HepG2 (cell line): ENCODE data around the gene RASSF8. TPM values are rescaled to one million over a fixed set of nuclear protein-coding genes. Genes with fewer than 3 reads are reported as not detected.

Experiments used
- ATAC-seq: fragments of 200-7000 bp; cut with Tn5 transposase; 3 replicates; pipeline ENCODE4 v1.9.1; 2020; ENCODE audit warnings: mild to moderate bottlenecking, moderate library complexity
- BruUV-seq: library from RNA; stranded (reverse); fragments of 400-500 nt; replicated peaks from 2 replicates; lab custom pipeline; 2021; lab: Mats Ljungman, UMichigan
- CTCF ChIA-PET: fragments of 300-600 bp; formaldehyde crosslinking; extraction: SDS; loops from one replicate; lab custom pipeline; 2021; ENCODE audit warnings: low total read pairs, inconsistent platforms, low intra/inter-chr PET ratio; lab: Yijun Ruan, JAX
- POLR2A ChIA-PET: fragments of 350-600 bp; sonication (Branson Sonifier 250); formaldehyde crosslinking; loops from one replicate; lab custom pipeline; 2020; ENCODE audit warnings: antibody characterized with exemption, inconsistent platforms; lab: Yijun Ruan, JAX
- DNase-seq: peaks from one replicate; pipeline ENCODE4 v3.0.0-alpha.2; 2015; ENCODE audit warnings: low spot score
- FAIRE-seq: peaks from 3 replicates; lab custom pipeline; 2011; peaks lifted over from hg19 to GRCh38; lab: Jason Lieb, UNC
- H2AFZ ChIP-seq: one replicate; pipeline ENCODE4 v1.6.1; 2011; ENCODE audit warnings: low read length, inconsistent platforms
- H3K27ac ChIP-seq: fragments of 300-600 bp; 3 replicates; pipeline ENCODE4 v1.8.0; 2011; ENCODE audit warnings: mixed run types, mild to moderate bottlenecking, mixed read lengths, low read length, inconsistent platforms; ENCODE audit not compliant: insufficient read depth; ENCODE audit errors: extremely low read length
- H3K27me3 ChIP-seq, 2 experiments: fragments of 200-600 bp in 1 of 2; 2 replicates in 1 of 2; 3 replicates in 1 of 2; pipeline versions ENCODE4 v1.6.0 to v1.8.0; 2011; ENCODE audit warnings: low read length in 2 of 2, mild to moderate bottlenecking in 2 of 2, moderate library complexity in 2 of 2, inconsistent platforms in 1 of 2; ENCODE audit not compliant: insufficient read depth in 2 of 2, control insufficient read depth in 1 of 2
- H3K36me3 ChIP-seq, 2 experiments: fragments of 200-600 bp in 1 of 2; replicated peaks in 1 of 2; 2 replicates in 1 of 2; 3 replicates in 1 of 2; pipeline versions ENCODE4 v1.5.1 to v1.8.0; 2011; ENCODE audit warnings: low read length in 2 of 2, inconsistent platforms in 1 of 2; ENCODE audit not compliant: insufficient read depth in 2 of 2, control insufficient read depth in 1 of 2
- H3K4me1 ChIP-seq: 2 replicates; pipeline ENCODE4 v1.5.1; 2012; ENCODE audit warnings: low read length, inconsistent platforms; ENCODE audit not compliant: insufficient read depth
- H3K4me2 ChIP-seq: 2 replicates; pipeline ENCODE4 v1.6.0; 2011; ENCODE audit warnings: low read depth, low read length, inconsistent platforms
- H3K4me3 ChIP-seq, 3 experiments: fragments of 200-600 bp in 1 of 3; sonication (generic), shearing (Covaris generic) in 1 of 3; replicated peaks in 1 of 3; 2 replicates each; pipeline ENCODE4 v1.5.1; 2011 to 2016; ENCODE audit warnings: low read length in 3 of 3, inconsistent platforms in 2 of 3, low read depth in 2 of 3, mild to moderate bottlenecking in 2 of 3, control low read depth in 1 of 3, mixed read lengths in 1 of 3; ENCODE audit not compliant: insufficient read depth in 1 of 3
- H3K79me2 ChIP-seq: one replicate; pipeline ENCODE4 v1.6.1; 2011; ENCODE audit warnings: low read length, inconsistent platforms; ENCODE audit not compliant: insufficient read depth
- H3K9ac ChIP-seq: 2 replicates; pipeline ENCODE4 v1.6.0; 2011; ENCODE audit warnings: mild to moderate bottlenecking, low read depth, low read length, inconsistent platforms; ENCODE audit not compliant: insufficient read depth
- H3K9me3 ChIP-seq: 2 replicates; pipeline ENCODE4 v1.5.1; 2012; ENCODE audit warnings: mild to moderate bottlenecking, low read length
- H4K20me1 ChIP-seq: 2 replicates; pipeline ENCODE4 v1.6.0; 2011; ENCODE audit warnings: inconsistent platforms, mild to moderate bottlenecking, low read length, moderate library complexity; ENCODE audit not compliant: insufficient read depth
- CBX1 ChIP-seq: IDR thresholded peaks from one replicate; pipeline ENCODE4 v1.6.1; 2016; ENCODE audit warnings: antibody characterized with exemption, low read depth
- CBX5 ChIP-seq: sonication (generic); formaldehyde crosslinking; IDR thresholded peaks from 2 replicates; pipeline ENCODE4 v1.4.0; 2020; ENCODE audit warnings: missing genetic modification reagents, borderline replicate concordance
- HNRNPH1 ChIP-seq: fragments of 200-400 bp; formaldehyde crosslinking; optimal IDR thresholded peaks from 2 replicates; pipeline ENCODE3; 2017; ENCODE audit warnings: mild to moderate bottlenecking, low read depth, low read length
- MEIS2 ChIP-seq: sonication (generic); formaldehyde crosslinking; IDR thresholded peaks from 2 replicates; pipeline ENCODE4 v1.9.0; 2021; ENCODE audit warnings: mild to moderate bottlenecking, missing genetic modification reagents
- SMAD1 ChIP-seq: sonication (generic); formaldehyde crosslinking; IDR thresholded peaks from 2 replicates; pipeline ENCODE4 v1.4.0; 2020; ENCODE audit warnings: missing genetic modification reagents, low read depth, mild to moderate bottlenecking, borderline replicate concordance
- STAT5B ChIP-seq: sonication (generic); formaldehyde crosslinking; IDR thresholded peaks from 2 replicates; pipeline ENCODE4 v1.4.0; 2020; ENCODE audit warnings: missing genetic modification reagents
- TOE1 ChIP-seq: sonication (generic); formaldehyde crosslinking; IDR thresholded peaks from 2 replicates; pipeline ENCODE4 v1.4.0; 2020; ENCODE audit warnings: mild to moderate bottlenecking, missing genetic modification reagents
- ZSCAN29 ChIP-seq: sonication (generic); formaldehyde crosslinking; conservative IDR thresholded peaks from 2 replicates; pipeline ENCODE4 v1.4.0; 2020; ENCODE audit warnings: mild to moderate bottlenecking, missing genetic modification reagents
- WGBS: methylation state at CpG from one replicate; pipeline ENCODE4 v1.1.6; 2017; ENCODE audit warnings: low lambda C conversion rate; 5-methylcytosine and 5-hydroxymethylcytosine counted together
- in situ Hi-C: cut with HindIII; loops from 2 replicates; pipeline ENCODE4 v1.10.0; 2017; ENCODE audit warnings: low pct_unique_long_range_greater_than_20kb; ENCODE audit not compliant: extremely low pct_ligation_motif_present
- intact Hi-C: fragments of 100-400 bp; cut with micrococcal nuclease; formaldehyde crosslinking; loops from one replicate; pipeline ENCODE4 v1.10.0; 2022; ENCODE audit not compliant: unreplicated experiment
- polyA plus RNA-seq, 8 experiments: library from polyadenylated mRNA; depleted of rRNA in 3 of 8; stranded (reverse) in 7 of 8; unstranded in 1 of 8; fragments of >200 nt; fragmentation: Illumina TruSeq in 4 of 8; extraction: Trizol in 4 of 8; gene quantifications; 2 replicates each; pipeline versions ENCODE4 v1.2.1 to v1.2.3, GENCODE V29; 2011 to 2016; ENCODE audit warnings: low read depth in 4 of 8, missing spikeins in 1 of 8, mixed read lengths in 1 of 8; ENCODE audit not compliant: insufficient read depth in 1 of 8
- total RNA-seq, 5 experiments: library from RNA; depleted of rRNA; stranded (reverse); fragments of >200 nt; fragmentation: Illumina TruSeq; extraction: Trizol; gene quantifications; 2 replicates each; pipeline ENCODE4 v1.2.3, GENCODE V29; 2016; ENCODE audit warnings: low read depth in 1 of 5
- TF ChIP-seq, protein P1 (sequence below): sonication (generic); formaldehyde crosslinking; IDR thresholded peaks from 2 replicates; pipeline ENCODE4 v1.9.0; 2021; ENCODE audit warnings: missing genetic modification reagents, mild to moderate bottlenecking, borderline replicate concordance
- TF ChIP-seq, protein P2 (sequence below): sonication (generic); formaldehyde crosslinking; IDR thresholded peaks from 2 replicates; pipeline ENCODE4 v1.4.0; 2020; ENCODE audit warnings: missing genetic modification reagents
- TF ChIP-seq, protein P3 (sequence below): sonication (generic); formaldehyde crosslinking; conservative IDR thresholded peaks from 2 replicates; pipeline ENCODE4 v1.4.0; 2020; ENCODE audit warnings: missing genetic modification reagents

The RASSF8 gene
- total and polyA plus RNA-seq, 2 of the 13 experiments (the other 11 are each of a cell fraction or from before 2014, with no cell fraction given), result 0.82 to 9.2 TPM

DNA sequence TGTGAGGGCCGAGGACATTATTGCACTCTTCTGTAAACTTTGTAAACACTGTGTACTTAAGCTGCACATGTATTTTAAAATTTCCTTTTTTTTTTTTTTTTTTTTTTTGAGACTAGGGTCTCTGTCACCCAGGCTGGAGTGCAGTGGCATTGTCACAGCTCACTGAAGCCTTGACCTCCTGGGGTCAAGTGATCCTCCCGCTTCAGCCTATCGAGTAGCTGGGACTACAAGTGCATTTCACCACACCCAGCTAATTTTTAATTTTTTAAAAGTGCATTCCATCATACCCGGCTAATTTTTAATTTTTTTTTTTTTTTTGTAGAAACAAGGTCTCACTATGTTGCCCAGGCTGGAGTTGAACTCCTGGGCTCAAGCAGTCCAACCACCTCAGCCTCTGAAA lies 42.4 kb downstream of the RASSF8 start:
- FAIRE-seq (no peak), DNase-seq (no peak)
- Histone ChIP-seq H3K9ac (no peak overlapping the region), H3K9me3 (no peaks in the 10 kb centered on the region), H3K4me2 (no peak overlapping the region), H4K20me1 (no peaks in the 10 kb centered on the region), H3K4me1 (no peaks in the 10 kb centered on the region)
- in situ Hi-C loops, result no loop called here
- 26% methylated on average over 4 of the region's 4 CpGs for WGBS
- no TSS peak for BruUV-seq
- POLR2A ChIA-PET, result no interaction called here
- TF ChIP-seq, protein P1, sequence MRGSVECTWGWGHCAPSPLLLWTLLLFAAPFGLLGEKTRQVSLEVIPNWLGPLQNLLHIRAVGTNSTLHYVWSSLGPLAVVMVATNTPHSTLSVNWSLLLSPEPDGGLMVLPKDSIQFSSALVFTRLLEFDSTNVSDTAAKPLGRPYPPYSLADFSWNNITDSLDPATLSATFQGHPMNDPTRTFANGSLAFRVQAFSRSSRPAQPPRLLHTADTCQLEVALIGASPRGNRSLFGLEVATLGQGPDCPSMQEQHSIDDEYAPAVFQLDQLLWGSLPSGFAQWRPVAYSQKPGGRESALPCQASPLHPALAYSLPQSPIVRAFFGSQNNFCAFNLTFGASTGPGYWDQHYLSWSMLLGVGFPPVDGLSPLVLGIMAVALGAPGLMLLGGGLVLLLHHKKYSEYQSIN (CRISPR knock-in tag), result no peak
- TF ChIP-seq ZSCAN29 (no peak), CBX5 (no peak), SMAD1 (no peak), MEIS2 (CRISPR knock-in tag) (no peak), CBX1 (no peak), STAT5B (CRISPR knock-in tag) (no peak), TOE1 (CRISPR knock-in tag) (no peak), HNRNPH1 (no peak)
- TF ChIP-seq, protein P2, sequence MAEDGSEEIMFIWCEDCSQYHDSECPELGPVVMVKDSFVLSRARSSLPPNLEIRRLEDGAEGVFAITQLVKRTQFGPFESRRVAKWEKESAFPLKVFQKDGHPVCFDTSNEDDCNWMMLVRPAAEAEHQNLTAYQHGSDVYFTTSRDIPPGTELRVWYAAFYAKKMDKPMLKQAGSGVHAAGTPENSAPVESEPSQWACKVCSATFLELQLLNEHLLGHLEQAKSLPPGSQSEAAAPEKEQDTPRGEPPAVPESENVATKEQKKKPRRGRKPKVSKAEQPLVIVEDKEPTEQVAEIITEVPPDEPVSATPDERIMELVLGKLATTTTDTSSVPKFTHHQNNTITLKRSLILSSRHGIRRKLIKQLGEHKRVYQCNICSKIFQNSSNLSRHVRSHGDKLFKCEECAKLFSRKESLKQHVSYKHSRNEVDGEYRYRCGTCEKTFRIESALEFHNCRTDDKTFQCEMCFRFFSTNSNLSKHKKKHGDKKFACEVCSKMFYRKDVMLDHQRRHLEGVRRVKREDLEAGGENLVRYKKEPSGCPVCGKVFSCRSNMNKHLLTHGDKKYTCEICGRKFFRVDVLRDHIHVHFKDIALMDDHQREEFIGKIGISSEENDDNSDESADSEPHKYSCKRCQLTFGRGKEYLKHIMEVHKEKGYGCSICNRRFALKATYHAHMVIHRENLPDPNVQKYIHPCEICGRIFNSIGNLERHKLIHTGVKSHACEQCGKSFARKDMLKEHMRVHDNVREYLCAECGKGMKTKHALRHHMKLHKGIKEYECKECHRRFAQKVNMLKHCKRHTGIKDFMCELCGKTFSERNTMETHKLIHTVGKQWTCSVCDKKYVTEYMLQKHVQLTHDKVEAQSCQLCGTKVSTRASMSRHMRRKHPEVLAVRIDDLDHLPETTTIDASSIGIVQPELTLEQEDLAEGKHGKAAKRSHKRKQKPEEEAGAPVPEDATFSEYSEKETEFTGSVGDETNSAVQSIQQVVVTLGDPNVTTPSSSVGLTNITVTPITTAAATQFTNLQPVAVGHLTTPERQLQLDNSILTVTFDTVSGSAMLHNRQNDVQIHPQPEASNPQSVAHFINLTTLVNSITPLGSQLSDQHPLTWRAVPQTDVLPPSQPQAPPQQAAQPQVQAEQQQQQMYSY, result no peak
- TF ChIP-seq, protein P3, sequence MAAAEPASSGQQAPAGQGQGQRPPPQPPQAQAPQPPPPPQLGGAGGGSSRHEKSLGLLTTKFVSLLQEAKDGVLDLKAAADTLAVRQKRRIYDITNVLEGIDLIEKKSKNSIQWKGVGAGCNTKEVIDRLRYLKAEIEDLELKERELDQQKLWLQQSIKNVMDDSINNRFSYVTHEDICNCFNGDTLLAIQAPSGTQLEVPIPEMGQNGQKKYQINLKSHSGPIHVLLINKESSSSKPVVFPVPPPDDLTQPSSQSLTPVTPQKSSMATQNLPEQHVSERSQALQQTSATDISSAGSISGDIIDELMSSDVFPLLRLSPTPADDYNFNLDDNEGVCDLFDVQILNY (CRISPR knock-in tag), result no peak
- TF ChIP-seq, all 625 proteins: peak for 0
- no peaks in the 10 kb centered on the region for H3K36me3 ChIP-seq
- H3K79me2 ChIP-seq, result no peaks in the 10 kb centered on the region
- H3K27me3 ChIP-seq, result no peaks in the 10 kb centered on the region
- CTCF ChIA-PET, result no interaction called here
- no peak overlapping the region for H3K4me3 ChIP-seq
- no peak for ATAC-seq
- intact Hi-C loops, result no loop called here
- no peak overlapping the region for H3K27ac ChIP-seq
- no peak overlapping the region for H2AFZ ChIP-seq
